Thoracic aorta (tissue), 2 donors: ENCODE measurements around the gene DACT2. TPM values are rescaled to one million over a fixed set of nuclear protein-coding genes. Genes with fewer than 3 reads are reported as not detected.

ENCODE experiments used
- ATAC-seq: fragments of 150-250 bp; one replicate; pipeline ENCODE4 v1.8.0; 2017; ENCODE audit warnings: low read depth; ENCODE audit not compliant: insufficient number of reproducible peaks, low FRiP score
- DNase-seq: peaks from one replicate; pipeline ENCODE4 v3.0.0-alpha.2; 2020; ENCODE audit warnings: low spot score
- H3K27ac ChIP-seq, 2 donors: fragments of 200-600 bp; sonication (generic); 1 replicate in 1 of 2; 2 replicates in 1 of 2; pipeline ENCODE4 v1.5.1; 2016; ENCODE audit warnings: mild to moderate bottlenecking in 2 of 2, moderate library complexity in 2 of 2
- H3K27me3 ChIP-seq: fragments of 200-600 bp; sonication (generic); replicated peaks from 2 replicates; pipeline ENCODE4 v1.6.0; 2016; ENCODE audit warnings: mild to moderate bottlenecking; ENCODE audit not compliant: insufficient read depth
- H3K36me3 ChIP-seq: fragments of 200-600 bp; sonication (generic); one replicate; pipeline ENCODE4 v1.5.1; 2016
- H3K4me1 ChIP-seq, 2 donors: fragments of 200-600 bp; sonication (generic); 1 replicate in 1 of 2; 2 replicates in 1 of 2; pipeline versions ENCODE4 v1.5.1 to v1.6.0; 2016; ENCODE audit warnings: low read depth in 2 of 2, mild to moderate bottlenecking in 1 of 2; ENCODE audit not compliant: control insufficient read depth in 1 of 2
- H3K4me3 ChIP-seq: fragments of 200-600 bp; sonication (generic); 2 replicates; pipeline ENCODE4 v1.5.1; 2016; ENCODE audit warnings: mild to moderate bottlenecking
- H3K9me3 ChIP-seq: fragments of 200-600 bp; sonication (generic); 2 replicates; pipeline ENCODE4 v1.5.1; 2016
- total RNA-seq, 2 donors: library from RNA; depleted of rRNA; stranded (reverse); fragments of >200 nt; gene quantifications; one replicate each; pipeline versions ENCODE4 v1.1.0 to v1.2.3, GENCODE V29; 2016
- TF ChIP-seq, protein P1 (sequence below): fragments of 200-600 bp; sonication (generic); IDR thresholded peaks from one replicate; pipeline ENCODE4 v1.5.1; 2019; ENCODE audit warnings: antibody characterized with exemption

The DACT2 gene
- total RNA-seq, 2 donors from 2014 or later: 0.28 to 0.41 TPM

DNA sequence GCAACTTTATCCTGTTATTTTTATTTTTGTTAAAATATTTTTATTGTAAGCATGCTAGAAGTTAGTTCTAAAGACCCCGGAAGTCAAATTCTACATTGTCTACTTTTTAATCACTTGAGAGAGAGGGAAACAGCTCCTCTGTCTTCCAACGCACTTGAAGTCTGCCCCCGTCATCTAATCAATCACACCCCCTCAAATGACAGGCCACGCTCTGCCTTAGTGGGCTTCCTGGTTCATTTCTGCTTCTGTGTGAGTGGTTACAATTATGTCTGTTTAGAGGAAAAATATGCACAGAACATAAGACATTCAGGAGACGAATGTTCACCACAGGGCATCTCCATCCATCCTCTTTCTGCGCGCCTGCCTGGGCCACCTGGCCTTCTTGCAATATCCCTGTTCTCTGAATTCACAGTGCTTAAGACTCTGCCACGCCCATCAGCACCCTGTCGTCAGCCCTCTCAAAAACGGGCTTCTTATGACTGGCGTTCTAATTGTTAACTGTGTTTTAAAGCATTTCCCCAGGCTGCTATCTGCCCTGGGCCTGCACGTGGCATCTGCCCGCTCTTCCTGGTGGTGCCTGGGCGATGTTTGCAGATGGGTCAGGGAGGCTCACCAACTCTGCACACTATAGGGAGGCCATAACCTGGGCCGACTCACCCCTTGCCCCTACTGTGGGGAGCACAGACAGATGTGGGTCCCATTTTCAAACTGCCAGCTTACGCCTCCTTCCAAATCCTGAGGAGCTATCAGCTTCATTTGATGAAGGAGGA is 15.4 kb downstream of the DACT2 start:
- no peak overlapping the region for H3K4me3 ChIP-seq
- no peaks in the 10 kb centered on the region for H3K9me3 ChIP-seq
- ATAC-seq (no peak), DNase-seq (no peak)
- TF ChIP-seq, protein P1, sequence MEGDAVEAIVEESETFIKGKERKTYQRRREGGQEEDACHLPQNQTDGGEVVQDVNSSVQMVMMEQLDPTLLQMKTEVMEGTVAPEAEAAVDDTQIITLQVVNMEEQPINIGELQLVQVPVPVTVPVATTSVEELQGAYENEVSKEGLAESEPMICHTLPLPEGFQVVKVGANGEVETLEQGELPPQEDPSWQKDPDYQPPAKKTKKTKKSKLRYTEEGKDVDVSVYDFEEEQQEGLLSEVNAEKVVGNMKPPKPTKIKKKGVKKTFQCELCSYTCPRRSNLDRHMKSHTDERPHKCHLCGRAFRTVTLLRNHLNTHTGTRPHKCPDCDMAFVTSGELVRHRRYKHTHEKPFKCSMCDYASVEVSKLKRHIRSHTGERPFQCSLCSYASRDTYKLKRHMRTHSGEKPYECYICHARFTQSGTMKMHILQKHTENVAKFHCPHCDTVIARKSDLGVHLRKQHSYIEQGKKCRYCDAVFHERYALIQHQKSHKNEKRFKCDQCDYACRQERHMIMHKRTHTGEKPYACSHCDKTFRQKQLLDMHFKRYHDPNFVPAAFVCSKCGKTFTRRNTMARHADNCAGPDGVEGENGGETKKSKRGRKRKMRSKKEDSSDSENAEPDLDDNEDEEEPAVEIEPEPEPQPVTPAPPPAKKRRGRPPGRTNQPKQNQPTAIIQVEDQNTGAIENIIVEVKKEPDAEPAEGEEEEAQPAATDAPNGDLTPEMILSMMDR: no peak
- peaks cover 2% of the 10 kb centered on the region for H3K27me3 ChIP-seq
- H3K36me3 ChIP-seq: no peaks in the 10 kb centered on the region
- no peaks in the 10 kb centered on the region for H3K4me1 ChIP-seq
- no peak overlapping the region for H3K27ac ChIP-seq

DNA sequence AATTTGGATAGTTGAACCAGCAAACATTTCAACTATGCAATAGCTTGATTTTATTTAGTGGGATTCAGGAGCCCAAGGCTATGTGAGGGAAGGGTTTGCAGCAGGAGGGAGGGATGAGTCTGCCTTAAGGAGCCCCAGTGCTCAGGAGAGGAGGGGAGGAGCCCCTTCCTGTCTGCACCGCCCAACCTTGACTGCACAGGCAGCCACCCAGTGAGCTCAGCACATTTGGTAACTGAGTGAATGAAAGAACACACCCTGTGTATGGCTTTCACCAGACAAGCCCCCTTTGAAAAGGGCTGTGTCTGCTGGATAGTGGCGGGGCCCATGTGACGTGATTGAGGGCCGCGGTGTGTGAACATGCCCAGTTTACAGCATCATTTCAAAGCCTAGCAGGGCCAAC is 17.0 kb downstream of the DACT2 start:
- DNase-seq (no peak), ATAC-seq (no peak)
- Histone ChIP-seq H3K36me3 (no peaks in the 10 kb centered on the region), H3K27ac (no peak overlapping the region), H3K4me3 (no peak overlapping the region), H3K4me1 (no peaks in the 10 kb centered on the region), H3K27me3 (peaks cover 3% of the 10 kb centered on the region), H3K9me3 (no peaks in the 10 kb centered on the region)
- TF ChIP-seq, protein P1: no peak

DNA sequence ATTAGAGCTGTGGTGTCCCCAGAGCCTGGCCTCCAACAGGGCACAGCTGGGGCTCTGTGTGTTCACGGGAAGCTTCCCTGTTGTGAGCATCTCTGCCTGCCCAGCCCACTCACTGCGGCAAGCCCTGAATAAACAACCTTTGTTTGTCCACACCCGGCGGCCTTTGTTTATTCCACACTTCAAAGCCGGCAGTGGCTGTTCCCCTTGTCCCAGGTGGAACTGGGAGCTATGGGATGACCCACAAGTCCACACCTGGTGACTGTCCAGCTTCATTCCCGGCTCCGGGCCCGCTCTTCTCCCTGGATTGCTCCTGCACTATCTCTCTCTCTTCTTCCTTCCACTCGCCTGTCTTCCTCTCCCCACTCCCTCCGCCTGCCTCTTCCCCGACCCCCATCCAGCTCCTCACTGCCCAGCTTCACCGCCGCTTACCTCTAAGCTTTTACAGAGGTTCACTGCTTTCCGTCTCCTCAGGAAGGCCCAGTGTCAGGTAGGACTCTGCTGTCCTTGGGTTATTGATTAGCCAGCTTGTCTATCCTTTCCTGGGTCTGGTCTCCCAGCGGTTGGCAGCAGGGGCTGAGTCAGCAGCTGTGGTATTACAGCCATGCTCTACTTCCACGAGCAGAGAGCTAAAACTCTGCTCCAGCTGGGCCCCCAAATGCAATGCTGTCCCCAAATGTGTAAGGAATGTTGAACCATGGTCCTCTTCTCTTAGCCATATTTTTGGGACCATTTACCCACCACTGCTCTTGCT is 17.8 kb downstream of the DACT2 start:
- Histone ChIP-seq H3K36me3 (no peaks in the 10 kb centered on the region), H3K27ac (no peak overlapping the region), H3K9me3 (no peaks in the 10 kb centered on the region), H3K4me3 (no peak overlapping the region), H3K4me1 (no peaks in the 10 kb centered on the region), H3K27me3 (peaks cover 3% of the 10 kb centered on the region)
- TF ChIP-seq, protein P1: no peak
- DNase-seq (no peak), ATAC-seq (no peak)

DNA sequence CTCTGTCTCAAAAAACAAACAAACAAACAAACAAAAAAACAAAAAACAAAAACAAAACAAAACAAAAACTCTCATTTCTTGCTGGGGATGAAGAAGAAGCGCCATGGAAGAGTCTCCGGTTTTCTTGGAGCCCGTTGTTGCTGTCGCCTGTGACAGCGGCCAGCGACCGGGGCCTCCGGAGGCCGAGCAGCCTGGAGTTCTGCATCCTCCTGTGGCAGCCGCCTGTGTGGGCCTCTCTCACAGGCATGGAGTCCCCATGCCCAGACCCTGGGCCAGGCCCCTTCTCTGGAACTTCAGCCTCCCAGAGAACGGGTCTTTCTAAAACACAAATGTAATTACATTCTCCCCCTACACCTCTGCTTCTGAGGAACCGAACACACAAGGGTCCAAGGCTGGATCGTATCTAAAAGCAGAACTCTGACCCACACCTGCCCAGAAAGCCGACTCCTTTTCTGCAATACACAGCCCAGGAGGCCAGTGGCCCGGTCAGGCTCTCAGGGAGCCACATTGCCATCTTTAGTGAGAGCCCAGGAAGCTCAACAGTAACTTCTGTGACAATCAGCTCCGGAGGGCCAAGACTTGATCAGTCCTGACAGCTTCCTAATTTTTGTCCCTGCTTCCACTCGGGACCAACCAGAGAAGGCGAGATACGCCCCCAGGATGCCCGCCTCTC is 18.5 kb downstream of the DACT2 start:
- no peak overlapping the region for H3K4me3 ChIP-seq
- no peaks in the 10 kb centered on the region for H3K36me3 ChIP-seq
- no peaks in the 10 kb centered on the region for H3K9me3 ChIP-seq
- H3K27me3 ChIP-seq: peaks cover 3% of the 10 kb centered on the region
- DNase-seq: no peak
- ATAC-seq: no peak
- no peaks in the 10 kb centered on the region for H3K4me1 ChIP-seq
- H3K27ac ChIP-seq: no peak overlapping the region
- TF ChIP-seq, protein P1: no peak
